Embryonic facial prominence (tissue), 1 donor: ENCODE results near the gene ZNF606.

Experiments
- DNase-seq: peaks from one replicate; pipeline ENCODE4 v3.0.0-alpha.2; 2016; ENCODE audit errors: extremely low spot score

ZNF606 gene

GRCh38 chr19:58002384-58003173 is at the start of gene ZNF606:
Gene ZNF606 (minus strand): TSS chr19:58002820. CDS start chr19:58001319, 1,501 bp downstream.
- DNase-seq, result peak; percentile 77

GRCh38 chr19:58052256-58052655 is 49.6 kb upstream of the ZNF606 start:
- no peak for DNase-seq

GRCh38 chr19:58047672-58048071 is 45.1 kb upstream of the ZNF606 start:
- DNase-seq, result no peak

GRCh38 chr19:58046856-58047255 is 44.2 kb upstream of the ZNF606 start:
- DNase-seq, result no peak

GRCh38 chr19:58045411-58046050 is 42.9 kb upstream of the ZNF606 start:
- DNase-seq, result no peak

- no peak for DNase-seq
These were observed 42.3 kb upstream of the ZNF606 start for GRCh38 chr19:58044886-58045285.

GRCh38 chr19:58044391-58044790 is 41.8 kb upstream of the ZNF606 start:
- DNase-seq, result no peak

- DNase-seq, result no peak
These were observed 40.1 kb upstream of the ZNF606 start for GRCh38 chr19:58042495-58043340.

GRCh38 chr19:58040751-58041525 is 38.3 kb upstream of the ZNF606 start:
- DNase-seq, result no peak

- DNase-seq, result no peak
These were observed 36.1 kb upstream of the ZNF606 start for GRCh38 chr19:58038688-58039204.

GRCh38 chr19:58037927-58038687 is 35.5 kb upstream of the ZNF606 start:
- DNase-seq, result no peak

- no peak for DNase-seq
These were observed 33.2 kb upstream of the ZNF606 start for GRCh38 chr19:58035863-58036262.

GRCh38 chr19:58034477-58034793 is 31.8 kb upstream of the ZNF606 start:
- no peak for DNase-seq

GRCh38 chr19:58033741-58034476 is 31.3 kb upstream of the ZNF606 start, which contains the start of gene ZSCAN1:
Gene ZSCAN1 (plus strand): TSS chr19:58034025. CDS start chr19:58037837, 3,812 bp downstream.
- DNase-seq, result peak; percentile 91

GRCh38 chr19:58024661-58025060 is 22.0 kb upstream of the ZNF606 start:
- DNase-seq, result no peak

GRCh38 chr19:58022283-58022660 is 19.7 kb upstream of the ZNF606 start:
- DNase-seq, result no peak

GRCh38 chr19:58021541-58022282 is 19.1 kb upstream of the ZNF606 start:
- DNase-seq, result peak; percentile 47

GRCh38 chr19:58020129-58020528 is 17.5 kb upstream of the ZNF606 start:
- DNase-seq, result no peak

GRCh38 chr19:58014141-58014540 is 11.5 kb upstream of the ZNF606 start:
- no peak for DNase-seq
